Type B pancreatic cell (in vitro differentiated cells): ENCODE data around the gene HOXC4. TPM values are rescaled to one million over a fixed set of nuclear protein-coding genes. Genes with fewer than 3 reads are reported as not detected.

Experiments used
- DNase-seq: peaks from one replicate; pipeline ENCODE4 v3.0.0; 2021; ENCODE audit warnings: mixed read lengths; ENCODE audit not compliant: unreplicated experiment; ENCODE audit errors: extremely low spot score
- H3K27ac Mint-ChIP-seq: 2 replicates; pipeline ENCODE4 v1.8.0; 2021; ENCODE audit warnings: mild to moderate bottlenecking, mixed read lengths
- H3K27me3 Mint-ChIP-seq: 2 replicates; pipeline ENCODE4 v1.8.0; 2021; ENCODE audit warnings: mixed read lengths
- H3K36me3 Mint-ChIP-seq: 2 replicates; pipeline ENCODE4 v1.8.0; 2021; ENCODE audit warnings: mixed read lengths
- H3K4me1 Mint-ChIP-seq: one replicate; pipeline ENCODE4 v1.8.0; 2021; ENCODE audit warnings: mixed read lengths; ENCODE audit not compliant: unreplicated experiment
- H3K4me3 Mint-ChIP-seq: 2 replicates; pipeline ENCODE4 v1.8.0; 2021; ENCODE audit warnings: mild to moderate bottlenecking, mixed read lengths
- H3K9me3 Mint-ChIP-seq: 2 replicates; pipeline ENCODE4 v1.8.0; 2021; ENCODE audit warnings: mixed read lengths
- total RNA-seq: library from RNA; stranded (reverse); gene quantifications from 2 replicates; pipeline ENCODE4 v1.2.1, GENCODE V29; 2021; ENCODE audit warnings: low replicate concordance
- TF ChIP-seq, protein P1 (sequence below): fragments of 200-600 bp; sonication (generic); conservative IDR thresholded peaks from 2 replicates; pipeline ENCODE4 v1.5.0; 2021; ENCODE audit warnings: antibody characterized with exemption, mild to moderate bottlenecking

The HOXC4 gene
- total RNA-seq, 1 donor from 2014 or later = 47.9 TPM

DNA sequence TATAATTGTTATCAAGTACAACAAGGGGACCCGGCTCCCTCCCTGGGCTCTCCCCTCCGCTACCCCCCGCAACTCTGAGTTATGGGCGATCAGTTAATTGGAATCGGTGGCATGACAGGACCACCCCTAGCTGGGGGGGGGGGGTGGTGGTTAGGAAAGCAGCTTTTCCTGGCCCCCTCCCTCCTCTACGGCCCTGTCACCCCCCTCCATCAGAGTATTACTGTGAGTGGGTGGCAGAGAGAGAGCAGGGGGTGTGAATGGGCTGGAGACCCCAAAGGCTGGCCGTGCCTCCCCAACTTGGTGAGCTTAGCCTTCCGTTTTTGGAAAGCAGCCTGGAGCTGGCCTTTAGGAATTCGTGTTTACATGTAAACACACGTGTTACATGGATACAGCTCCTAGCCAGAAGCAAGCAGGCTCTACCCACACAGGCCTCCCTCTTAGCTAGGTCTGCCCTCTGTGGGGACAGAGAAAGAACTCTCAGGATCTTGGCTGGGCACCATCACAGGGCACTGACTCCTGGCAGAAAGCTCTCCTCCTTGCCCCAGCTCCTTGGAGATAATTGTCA is 1.1 kb upstream of the HOXC4 start:
- H3K4me3 Mint-ChIP-seq = peak overlapping the region; percentile 98
- TF ChIP-seq, protein P1, sequence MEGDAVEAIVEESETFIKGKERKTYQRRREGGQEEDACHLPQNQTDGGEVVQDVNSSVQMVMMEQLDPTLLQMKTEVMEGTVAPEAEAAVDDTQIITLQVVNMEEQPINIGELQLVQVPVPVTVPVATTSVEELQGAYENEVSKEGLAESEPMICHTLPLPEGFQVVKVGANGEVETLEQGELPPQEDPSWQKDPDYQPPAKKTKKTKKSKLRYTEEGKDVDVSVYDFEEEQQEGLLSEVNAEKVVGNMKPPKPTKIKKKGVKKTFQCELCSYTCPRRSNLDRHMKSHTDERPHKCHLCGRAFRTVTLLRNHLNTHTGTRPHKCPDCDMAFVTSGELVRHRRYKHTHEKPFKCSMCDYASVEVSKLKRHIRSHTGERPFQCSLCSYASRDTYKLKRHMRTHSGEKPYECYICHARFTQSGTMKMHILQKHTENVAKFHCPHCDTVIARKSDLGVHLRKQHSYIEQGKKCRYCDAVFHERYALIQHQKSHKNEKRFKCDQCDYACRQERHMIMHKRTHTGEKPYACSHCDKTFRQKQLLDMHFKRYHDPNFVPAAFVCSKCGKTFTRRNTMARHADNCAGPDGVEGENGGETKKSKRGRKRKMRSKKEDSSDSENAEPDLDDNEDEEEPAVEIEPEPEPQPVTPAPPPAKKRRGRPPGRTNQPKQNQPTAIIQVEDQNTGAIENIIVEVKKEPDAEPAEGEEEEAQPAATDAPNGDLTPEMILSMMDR = no peak
- H3K9me3 Mint-ChIP-seq = no peaks in the 10 kb centered on the region
- peaks cover 67% of the 10 kb centered on the region for H3K27me3 Mint-ChIP-seq
- DNase-seq = no peak
- H3K4me1 Mint-ChIP-seq = peaks cover 59% of the 10 kb centered on the region
- peak overlapping the region; percentile 69 for H3K27ac Mint-ChIP-seq
- peaks cover 13% of the 10 kb centered on the region for H3K36me3 Mint-ChIP-seq

DNA sequence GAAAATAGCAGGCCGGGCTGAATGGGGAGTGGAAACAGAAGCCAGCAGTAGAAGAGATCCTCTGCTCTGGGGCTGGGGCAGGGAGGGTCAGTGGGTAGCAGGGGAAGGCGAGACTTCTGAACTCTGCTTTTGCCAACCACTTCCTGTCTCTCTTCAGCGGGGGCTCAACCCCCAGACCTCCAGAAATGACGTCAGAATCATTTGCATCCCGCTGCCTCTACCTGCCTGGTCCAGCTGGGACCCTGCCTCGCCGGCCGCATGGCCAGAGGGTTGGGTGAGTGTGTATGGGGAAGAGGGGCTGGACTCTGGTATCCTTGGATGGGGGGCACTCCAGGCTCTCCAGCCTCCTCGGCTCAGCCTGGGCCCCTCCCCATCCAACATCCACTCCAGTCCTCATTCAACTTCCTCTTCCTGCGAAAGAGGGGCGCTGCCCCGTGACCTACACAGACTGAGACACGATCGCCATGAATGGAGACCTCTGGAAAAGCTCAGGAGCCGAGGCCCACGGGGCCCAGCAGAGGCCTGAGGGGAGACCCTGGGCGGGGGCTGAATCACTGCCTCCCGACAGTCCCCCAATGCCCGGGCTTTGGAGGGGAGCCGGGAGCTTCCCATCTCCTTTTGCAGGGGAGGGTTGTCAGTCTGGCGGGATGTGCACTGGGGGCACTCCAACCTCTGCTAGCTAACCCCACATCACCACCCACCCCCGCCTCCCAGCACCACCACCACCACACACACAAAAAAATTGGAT is 458 bp upstream of the HOXC4 start:
- H3K27me3 Mint-ChIP-seq = peaks cover 62% of the 10 kb centered on the region
- TF ChIP-seq, protein P1 = no peak
- peak overlapping the region; percentile 98 for H3K4me3 Mint-ChIP-seq
- peak overlapping the region; percentile 69 for H3K27ac Mint-ChIP-seq
- H3K36me3 Mint-ChIP-seq = peaks cover 14% of the 10 kb centered on the region
- no peaks in the 10 kb centered on the region for H3K9me3 Mint-ChIP-seq
- DNase-seq = no peak
- peaks cover 59% of the 10 kb centered on the region for H3K4me1 Mint-ChIP-seq

DNA sequence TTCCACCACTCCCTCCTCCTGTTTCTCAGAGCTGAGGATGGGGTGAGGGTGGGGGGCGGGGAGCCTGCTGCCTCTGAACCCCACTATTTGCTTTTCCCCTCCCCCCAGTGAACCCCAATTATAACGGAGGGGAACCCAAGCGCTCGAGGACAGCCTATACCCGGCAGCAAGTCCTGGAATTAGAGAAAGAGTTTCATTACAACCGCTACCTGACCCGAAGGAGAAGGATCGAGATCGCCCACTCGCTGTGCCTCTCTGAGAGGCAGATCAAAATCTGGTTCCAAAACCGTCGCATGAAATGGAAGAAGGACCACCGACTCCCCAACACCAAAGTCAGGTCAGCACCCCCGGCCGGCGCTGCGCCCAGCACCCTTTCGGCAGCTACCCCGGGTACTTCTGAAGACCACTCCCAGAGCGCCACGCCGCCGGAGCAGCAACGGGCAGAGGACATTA is 1.1 kb downstream of the HOXC4 start:
- Mint-ChIP-seq H3K9me3 (no peaks in the 10 kb centered on the region), H3K4me3 (peak overlapping the region; percentile 98), H3K27me3 (peaks cover 64% of the 10 kb centered on the region), H3K4me1 (peaks cover 52% of the 10 kb centered on the region), H3K27ac (peak overlapping the region; percentile 68), H3K36me3 (peaks cover 18% of the 10 kb centered on the region)
- no peak for DNase-seq
- TF ChIP-seq, protein P1 = no peak

DNA sequence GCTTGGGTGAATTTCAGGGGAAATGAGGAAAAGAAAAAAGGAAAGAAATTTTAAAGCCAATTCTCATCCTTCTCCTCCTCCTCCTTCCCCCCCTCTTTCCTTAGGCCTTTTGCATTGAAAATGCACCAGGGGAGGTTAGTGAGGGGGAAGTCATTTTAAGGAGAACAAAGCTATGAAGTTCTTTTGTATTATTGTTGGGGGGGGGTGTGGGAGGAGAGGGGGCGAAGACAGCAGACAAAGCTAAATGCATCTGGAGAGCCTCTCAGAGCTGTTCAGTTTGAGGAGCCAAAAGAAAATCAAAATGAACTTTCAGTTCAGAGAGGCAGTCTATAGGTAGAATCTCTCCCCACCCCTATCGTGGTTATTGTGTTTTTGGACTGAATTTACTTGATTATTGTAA is 1.9 kb downstream of the HOXC4 start:
- Mint-ChIP-seq H3K4me3 (peak overlapping the region; percentile 89), H3K4me1 (peaks cover 47% of the 10 kb centered on the region), H3K9me3 (no peaks in the 10 kb centered on the region), H3K27ac (peak overlapping the region; percentile 68), H3K27me3 (peaks cover 61% of the 10 kb centered on the region), H3K36me3 (peaks cover 18% of the 10 kb centered on the region)
- DNase-seq = no peak
- TF ChIP-seq, protein P1 = no peak

DNA sequence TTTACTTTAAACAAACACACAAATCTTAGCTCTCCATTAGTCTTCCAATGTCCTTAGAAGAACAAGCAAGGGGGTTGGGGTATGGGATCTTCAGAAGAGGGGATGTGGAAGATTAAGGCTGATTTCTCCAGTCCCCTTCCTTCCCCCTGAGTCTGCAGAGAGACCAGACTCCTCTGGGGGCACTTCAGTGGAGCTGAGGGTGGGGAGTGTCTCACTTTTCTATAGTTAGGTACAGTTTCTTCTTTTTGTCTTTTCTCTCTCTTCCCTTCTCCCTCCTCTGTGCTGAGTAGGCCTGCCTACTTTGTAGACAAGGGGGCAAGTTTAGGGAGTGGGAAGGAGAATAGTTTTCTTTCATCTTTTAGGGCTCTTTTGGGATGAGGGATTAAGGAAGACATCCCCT is 2.5 kb downstream of the HOXC4 start:
- H3K36me3 Mint-ChIP-seq = peaks cover 18% of the 10 kb centered on the region
- H3K27me3 Mint-ChIP-seq = peaks cover 56% of the 10 kb centered on the region
- H3K4me3 Mint-ChIP-seq = peak overlapping the region; percentile 89
- peaks cover 46% of the 10 kb centered on the region for H3K4me1 Mint-ChIP-seq
- DNase-seq = no peak
- H3K9me3 Mint-ChIP-seq = no peaks in the 10 kb centered on the region
- H3K27ac Mint-ChIP-seq = peak overlapping the region; percentile 68
- TF ChIP-seq, protein P1 = no peak
